ENCODE measurements around the gene LSM14A. TPM values are rescaled to one million over a fixed set of nuclear protein-coding genes. Genes with fewer than 3 reads are reported as not detected.

Gene LSM14A
- total and polyA plus RNA-seq, 4 donors: 12.6 to 133 (median 48.0) TPM

DNA sequence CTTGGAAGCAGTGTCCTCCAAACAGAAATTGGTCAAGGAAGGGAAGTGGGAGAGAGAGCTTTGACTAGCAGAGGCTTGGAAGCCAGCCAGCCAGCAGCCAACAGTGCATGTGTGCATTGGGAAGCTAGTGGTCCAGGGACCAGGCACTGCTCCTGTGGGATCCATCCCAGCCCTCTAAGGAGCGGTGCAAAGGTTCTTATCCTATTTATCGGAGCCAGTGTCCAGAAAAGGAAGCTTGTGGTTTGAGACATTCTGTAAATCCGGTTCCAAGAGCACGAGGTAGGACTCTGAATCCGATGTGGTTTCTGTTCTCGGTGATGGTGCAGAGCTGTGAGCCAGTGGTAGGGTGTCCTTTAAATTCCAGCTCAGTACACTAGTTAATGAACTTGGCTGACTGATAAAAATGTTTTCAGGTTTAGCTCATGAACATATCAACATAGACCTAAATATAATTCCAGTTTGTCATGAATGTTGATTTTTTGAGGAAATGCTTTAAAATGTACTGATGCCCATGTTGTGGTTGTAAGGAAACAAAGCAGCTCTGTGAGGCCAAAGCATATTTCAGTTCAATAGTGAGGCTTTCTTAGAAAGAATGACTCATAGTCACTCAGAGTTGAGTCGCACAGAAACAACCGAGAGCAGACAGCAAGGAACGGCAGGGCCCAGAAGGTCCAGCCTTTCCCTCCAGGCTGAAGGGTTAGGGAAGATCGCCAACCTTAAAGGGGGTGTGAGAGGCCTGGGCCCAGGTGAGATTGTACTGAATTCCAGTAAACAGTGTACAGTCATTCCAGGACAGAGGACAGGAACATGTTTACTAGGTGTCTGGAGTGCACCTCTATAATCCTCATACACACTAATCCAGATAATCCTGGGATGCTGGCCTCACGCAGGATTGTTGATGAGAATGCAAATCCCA, 60.5 kb downstream of the LSM14A start:
- Histone ChIP-seq H3K9me3 (ENCODE audit: control insufficient read depth in 4 of 4, low read length in 3 of 4) (no peaks in the 10 kb centered on the region), H3K27me3 (ENCODE audit: control insufficient read depth in 4 of 4, insufficient read depth in 4 of 4, low read length in 3 of 4) (no peaks in the 10 kb centered on the region), H3K36me3 (ENCODE audit: control insufficient read depth in 4 of 4, insufficient read depth in 3 of 4, low read depth in 1 of 4, low read length in 3 of 4) (peaks cover 3 to 22% (median 15%) of the 10 kb centered on the region in 4 donors), H3K4me1 (ENCODE audit: control insufficient read depth in 4 of 4, insufficient read depth in 4 of 4, low read length in 3 of 4) (peaks cover 0 to 4% (median 1%) of the 10 kb centered on the region in 4 donors), H3K4me3 (ENCODE audit: low read depth in 1 of 3, low read length in 3 of 3) (no peak overlapping the region), H3K9ac (ENCODE audit: low read depth in 1 of 2, low read length in 2 of 2) (no peak overlapping the region), H3K27ac (ENCODE audit: low read depth in 1 of 2, low read length in 2 of 2) (peak overlapping the region in 1 of 2 donors; percentile 39)
- DNase-seq (ENCODE audit: low spot score): no peak
- 66% methylated on average over 11 of the region's 11 CpGs for WGBS
- TF ChIP-seq FOXA2 (IDR thresholded peaks at IDR 0.05): no peak
- TF ChIP-seq JUND (IDR thresholded peaks at IDR 0.05): peak in 1 of 2 donors; percentile 35

DNA sequence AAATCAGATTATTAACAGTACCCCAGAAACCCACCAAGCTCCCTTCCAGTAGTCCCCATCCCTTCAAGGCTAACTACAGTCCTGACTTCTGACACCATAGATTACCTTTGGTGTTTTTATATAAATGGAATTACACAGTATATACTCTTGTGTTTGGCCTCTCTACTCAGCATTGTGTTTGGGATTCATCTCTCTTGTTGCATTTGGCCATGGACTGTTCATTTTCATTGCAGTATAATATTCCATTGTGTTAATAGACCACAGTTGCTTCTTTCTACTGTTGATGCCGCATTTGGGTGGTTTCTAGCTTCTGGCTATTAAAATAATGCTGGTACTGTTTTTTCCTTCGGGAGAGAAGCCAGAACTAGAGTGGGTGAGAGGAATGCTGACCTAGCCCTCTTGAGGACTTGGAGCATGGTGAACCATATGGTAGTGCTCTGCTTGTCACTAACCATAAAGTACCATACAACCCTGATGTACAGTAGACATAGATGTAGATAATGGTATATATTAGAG, 63.2 kb downstream of the LSM14A start:
- Histone ChIP-seq H3K4me3 (ENCODE audit: low read depth in 1 of 3, low read length in 3 of 3) (no peak overlapping the region), H3K27ac (ENCODE audit: low read depth in 1 of 2, low read length in 2 of 2) (no peak overlapping the region), H3K27me3 (ENCODE audit: control insufficient read depth in 4 of 4, insufficient read depth in 4 of 4, low read length in 3 of 4) (no peaks in the 10 kb centered on the region), H3K4me1 (ENCODE audit: control insufficient read depth in 4 of 4, insufficient read depth in 4 of 4, low read length in 3 of 4) (peaks cover 0 to 4% (median 1%) of the 10 kb centered on the region in 4 donors), H3K9ac (ENCODE audit: low read depth in 1 of 2, low read length in 2 of 2) (no peak overlapping the region), H3K36me3 (ENCODE audit: control insufficient read depth in 4 of 4, insufficient read depth in 3 of 4, low read depth in 1 of 4, low read length in 3 of 4) (peaks cover 0 to 3% (median 0%) of the 10 kb centered on the region in 4 donors), H3K9me3 (ENCODE audit: control insufficient read depth in 4 of 4, low read length in 3 of 4) (no peaks in the 10 kb centered on the region)
- TF ChIP-seq, protein P1, sequence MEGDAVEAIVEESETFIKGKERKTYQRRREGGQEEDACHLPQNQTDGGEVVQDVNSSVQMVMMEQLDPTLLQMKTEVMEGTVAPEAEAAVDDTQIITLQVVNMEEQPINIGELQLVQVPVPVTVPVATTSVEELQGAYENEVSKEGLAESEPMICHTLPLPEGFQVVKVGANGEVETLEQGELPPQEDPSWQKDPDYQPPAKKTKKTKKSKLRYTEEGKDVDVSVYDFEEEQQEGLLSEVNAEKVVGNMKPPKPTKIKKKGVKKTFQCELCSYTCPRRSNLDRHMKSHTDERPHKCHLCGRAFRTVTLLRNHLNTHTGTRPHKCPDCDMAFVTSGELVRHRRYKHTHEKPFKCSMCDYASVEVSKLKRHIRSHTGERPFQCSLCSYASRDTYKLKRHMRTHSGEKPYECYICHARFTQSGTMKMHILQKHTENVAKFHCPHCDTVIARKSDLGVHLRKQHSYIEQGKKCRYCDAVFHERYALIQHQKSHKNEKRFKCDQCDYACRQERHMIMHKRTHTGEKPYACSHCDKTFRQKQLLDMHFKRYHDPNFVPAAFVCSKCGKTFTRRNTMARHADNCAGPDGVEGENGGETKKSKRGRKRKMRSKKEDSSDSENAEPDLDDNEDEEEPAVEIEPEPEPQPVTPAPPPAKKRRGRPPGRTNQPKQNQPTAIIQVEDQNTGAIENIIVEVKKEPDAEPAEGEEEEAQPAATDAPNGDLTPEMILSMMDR (IDR thresholded peaks at IDR 0.05; ENCODE audit: low read depth, low read length, missing input control): no peak
- TF ChIP-seq, protein P2, sequence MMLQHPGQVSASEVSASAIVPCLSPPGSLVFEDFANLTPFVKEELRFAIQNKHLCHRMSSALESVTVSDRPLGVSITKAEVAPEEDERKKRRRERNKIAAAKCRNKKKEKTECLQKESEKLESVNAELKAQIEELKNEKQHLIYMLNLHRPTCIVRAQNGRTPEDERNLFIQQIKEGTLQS (IDR thresholded peaks at IDR 0.05): no peak
- no peak for TF ChIP-seq FOXA2 (IDR thresholded peaks at IDR 0.05)
- TF ChIP-seq YY1 (IDR thresholded peaks at IDR 0.05): no peak
- TF ChIP-seq GABPA (IDR thresholded peaks at IDR 0.05 in 1 of 2, conservative IDR thresholded peaks at IDR 0.05 in 1 of 2): no peak
- no peak for TF ChIP-seq RXRA (IDR thresholded peaks at IDR 0.05)
- TF ChIP-seq, protein P3, sequence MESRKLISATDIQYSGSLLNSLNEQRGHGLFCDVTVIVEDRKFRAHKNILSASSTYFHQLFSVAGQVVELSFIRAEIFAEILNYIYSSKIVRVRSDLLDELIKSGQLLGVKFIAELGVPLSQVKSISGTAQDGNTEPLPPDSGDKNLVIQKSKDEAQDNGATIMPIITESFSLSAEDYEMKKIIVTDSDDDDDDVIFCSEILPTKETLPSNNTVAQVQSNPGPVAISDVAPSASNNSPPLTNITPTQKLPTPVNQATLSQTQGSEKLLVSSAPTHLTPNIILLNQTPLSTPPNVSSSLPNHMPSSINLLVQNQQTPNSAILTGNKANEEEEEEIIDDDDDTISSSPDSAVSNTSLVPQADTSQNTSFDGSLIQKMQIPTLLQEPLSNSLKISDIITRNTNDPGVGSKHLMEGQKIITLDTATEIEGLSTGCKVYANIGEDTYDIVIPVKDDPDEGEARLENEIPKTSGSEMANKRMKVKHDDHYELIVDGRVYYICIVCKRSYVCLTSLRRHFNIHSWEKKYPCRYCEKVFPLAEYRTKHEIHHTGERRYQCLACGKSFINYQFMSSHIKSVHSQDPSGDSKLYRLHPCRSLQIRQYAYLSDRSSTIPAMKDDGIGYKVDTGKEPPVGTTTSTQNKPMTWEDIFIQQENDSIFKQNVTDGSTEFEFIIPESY (IDR thresholded peaks at IDR 0.05): no peak
- TF ChIP-seq, protein P4, sequence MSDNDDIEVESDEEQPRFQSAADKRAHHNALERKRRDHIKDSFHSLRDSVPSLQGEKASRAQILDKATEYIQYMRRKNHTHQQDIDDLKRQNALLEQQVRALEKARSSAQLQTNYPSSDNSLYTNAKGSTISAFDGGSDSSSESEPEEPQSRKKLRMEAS (IDR thresholded peaks at IDR 0.05): no peak
- no peak for DNase-seq (ENCODE audit: low spot score)
- 96% methylated on average over 2 of the region's 2 CpGs for WGBS
